HG03159 (cell line): Measurements from ENCODE around the gene CTXND2.
A peak's percentile ranks its signal among the peaks of the same experiment; 100 is the strongest.
"Not testable (repeated sequence)": the region's sequence is repeated elsewhere in the genome, so short reads cannot be mapped to it uniquely, and the experiment has no call there.

Experiments used
- ATAC-seq: cut with Tn5 transposase; IDR thresholded peaks from one replicate; pipeline ENCODE4 v1.9.1; 2021; ENCODE audit warnings: mild to moderate bottlenecking, moderate library complexity; ENCODE audit not compliant: unreplicated experiment

CTXND2 gene

GRCh38 chr1:150887018-150887417 lies at the start of gene CTXND2:
Gene CTXND2, plus strand, starts transcription at chr1:150887136. Its CDS starts 25,179 bp downstream, at chr1:150912315.
- no peak for ATAC-seq

DNA sequence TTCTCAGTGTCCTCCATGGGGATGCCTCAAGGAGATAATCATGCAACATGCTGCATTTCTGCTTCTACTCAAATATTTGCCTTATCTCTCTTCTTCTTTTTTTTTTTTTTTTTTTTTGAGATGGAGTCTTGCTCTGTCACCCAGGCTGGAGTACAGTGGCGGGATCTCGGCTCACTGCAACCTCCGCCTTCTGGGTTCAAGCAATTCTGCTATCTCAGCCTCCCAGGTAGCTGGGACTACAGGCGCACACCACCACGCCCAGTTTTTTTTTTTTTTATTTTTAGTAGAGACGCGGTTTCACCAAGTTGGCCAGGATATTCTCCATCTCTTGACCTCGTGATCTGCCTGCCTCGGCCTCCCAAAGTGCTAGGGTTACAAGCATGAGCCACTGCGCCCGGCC lies 46.1 kb upstream of the CTXND2 start:
- not testable (repeated sequence) for ATAC-seq

GRCh38 chr1:150841626-150842025 lies 45.3 kb upstream of the CTXND2 start:
- no peak for ATAC-seq

DNA sequence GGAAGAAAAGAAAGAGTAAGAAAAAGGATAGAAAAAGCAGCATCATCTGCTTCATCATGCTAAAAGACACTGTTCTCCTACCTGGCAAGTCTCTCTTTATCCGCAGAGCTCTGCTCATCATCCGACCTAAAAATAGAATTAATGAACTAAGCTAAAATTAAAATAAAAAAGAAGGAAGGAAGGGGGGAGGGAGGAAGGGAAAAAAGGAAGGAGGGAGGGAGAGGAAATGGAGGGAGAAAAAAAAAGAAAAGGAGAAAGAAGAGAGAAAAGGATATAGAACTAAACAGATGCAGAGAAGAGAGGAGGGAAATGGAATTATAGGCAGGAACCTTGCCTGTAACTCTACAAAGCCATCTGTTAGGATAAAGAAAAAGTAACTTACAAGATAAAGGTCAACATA lies 44.6 kb upstream of the CTXND2 start:
- no peak for ATAC-seq

- ATAC-seq = no peak
These were observed 44.0 kb upstream of the CTXND2 start for GRCh38 chr1:150842964-150843363.

GRCh38 chr1:150843474-150843873 lies 43.5 kb upstream of the CTXND2 start:
- no peak for ATAC-seq

DNA sequence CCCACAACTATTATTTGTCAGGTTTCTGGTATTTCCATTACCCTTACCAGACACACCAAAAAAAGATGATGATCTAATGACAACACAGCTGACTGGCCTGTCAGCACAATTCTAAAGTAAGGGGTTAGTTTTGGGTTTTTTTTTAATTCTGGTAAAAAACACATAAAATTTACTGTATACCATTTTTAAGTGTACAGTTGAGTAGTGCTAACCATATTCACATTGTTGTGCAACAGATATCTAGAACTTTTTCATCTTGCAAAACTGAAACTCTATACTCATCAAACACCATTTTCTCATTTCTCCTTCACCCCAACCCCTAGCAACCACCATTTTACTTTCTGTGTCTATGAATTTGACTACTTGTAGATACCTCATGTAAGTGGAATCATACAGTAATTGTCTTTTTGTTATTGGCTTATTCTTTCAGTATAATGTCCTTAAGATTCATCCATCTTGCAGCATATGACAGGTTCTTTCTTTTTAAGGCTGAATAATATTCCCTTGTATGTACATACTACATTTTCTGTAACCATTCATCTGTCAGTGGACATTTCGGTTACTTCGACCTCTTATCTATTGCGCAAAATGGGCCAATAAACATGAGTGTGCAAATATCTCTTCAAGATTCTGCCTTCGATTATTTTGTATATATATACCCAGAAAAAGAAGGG lies 40.3 kb upstream of the CTXND2 start:
- ATAC-seq = no peak

DNA sequence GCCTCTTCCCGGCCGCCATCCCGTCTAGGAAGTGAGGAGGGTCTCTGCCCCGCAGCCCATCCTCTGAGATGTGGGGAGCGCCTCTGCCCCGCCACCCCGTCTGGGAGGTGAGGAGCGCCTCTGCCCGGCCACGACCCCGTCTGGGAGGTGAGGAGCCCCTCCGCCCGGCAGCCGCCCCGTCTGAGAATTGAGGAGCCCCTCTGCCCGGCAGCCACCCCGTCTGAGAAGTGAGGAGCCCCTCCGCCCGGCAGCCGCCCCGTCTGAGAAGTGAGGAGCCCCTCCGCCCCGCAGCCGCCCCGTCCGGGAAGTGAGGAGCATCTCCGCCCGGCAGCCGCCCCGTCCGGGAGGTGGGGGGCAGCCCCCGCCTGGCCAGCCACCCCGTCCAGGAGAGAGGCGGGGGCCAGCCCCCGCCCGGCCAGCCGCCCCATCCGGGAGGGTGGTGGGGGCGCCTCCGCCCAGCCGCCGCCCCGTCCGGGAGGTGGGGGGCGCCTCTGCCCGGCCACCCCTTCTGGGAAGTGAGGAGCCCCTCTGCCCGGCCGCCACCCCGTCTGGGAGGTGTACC lies 36.1 kb upstream of the CTXND2 start:
- not testable (repeated sequence) for ATAC-seq

- ATAC-seq = not testable (repeated sequence)
These were observed 34.2 kb upstream of the CTXND2 start for GRCh38 chr1:150852734-150853133.

GRCh38 chr1:150863724-150864123 lies 23.2 kb upstream of the CTXND2 start:
- no peak for ATAC-seq

GRCh38 chr1:150864200-150864599 lies 22.7 kb upstream of the CTXND2 start:
- ATAC-seq = not testable (repeated sequence)

DNA sequence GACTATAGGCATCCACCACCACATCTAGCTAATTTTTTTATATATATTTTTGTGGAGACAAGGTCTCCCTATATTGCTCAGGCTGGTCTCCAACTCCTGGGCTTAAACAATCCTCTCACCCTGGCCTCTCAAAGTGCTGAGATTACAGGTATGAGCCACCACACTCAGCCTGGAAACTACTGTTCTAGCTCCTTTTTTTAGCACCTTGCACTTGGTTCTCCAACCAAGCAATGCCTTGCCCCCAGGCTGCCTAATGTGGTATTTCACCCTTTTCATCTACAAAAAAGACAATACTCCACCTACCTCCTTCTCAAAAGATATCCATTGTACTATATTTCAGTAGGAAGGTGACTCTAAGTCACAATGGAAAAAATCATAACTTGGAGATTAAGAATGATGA lies 17.3 kb upstream of the CTXND2 start:
- no peak for ATAC-seq

GRCh38 chr1:150872572-150872971 lies 14.4 kb upstream of the CTXND2 start:
- ATAC-seq = no peak

- ATAC-seq = no peak
These were observed 13.4 kb upstream of the CTXND2 start for GRCh38 chr1:150873521-150873920.

DNA sequence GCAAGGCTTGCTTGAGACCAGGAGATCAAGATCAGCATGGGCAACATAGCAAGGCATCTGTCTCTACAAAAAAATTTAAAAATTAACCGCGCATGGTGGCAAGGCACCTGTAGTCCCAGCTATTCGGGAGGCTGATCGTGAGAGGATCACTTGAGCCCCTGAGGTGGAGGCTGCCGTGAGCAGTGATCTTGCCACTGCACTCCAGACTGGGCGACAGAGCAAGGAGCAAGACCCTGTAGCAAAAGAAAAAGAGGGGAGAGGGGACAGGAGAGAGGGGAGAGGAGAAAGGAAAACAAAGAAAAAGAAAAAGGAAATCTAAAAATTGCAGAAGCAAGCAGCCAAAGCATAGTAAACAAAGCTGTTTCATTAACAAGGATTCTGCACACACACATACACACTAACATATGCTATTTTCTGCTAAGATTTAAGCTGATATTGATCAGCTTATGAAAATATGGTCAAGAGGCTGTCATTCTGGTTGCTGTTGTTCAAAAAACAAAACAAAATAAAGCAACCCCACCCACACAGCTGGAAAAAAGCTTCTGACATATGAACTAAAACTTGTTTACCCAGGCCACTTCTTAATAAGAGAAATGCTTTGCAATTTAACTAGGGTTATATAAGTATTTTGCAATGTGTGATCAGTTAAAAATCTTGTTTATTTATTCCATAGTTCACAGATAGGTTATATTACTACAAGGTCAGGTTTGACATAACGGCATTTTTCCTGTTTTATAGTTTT lies 12.3 kb upstream of the CTXND2 start:
- no peak for ATAC-seq

GRCh38 chr1:150875197-150876118 lies 11.5 kb upstream of the CTXND2 start:
- no peak for ATAC-seq

DNA sequence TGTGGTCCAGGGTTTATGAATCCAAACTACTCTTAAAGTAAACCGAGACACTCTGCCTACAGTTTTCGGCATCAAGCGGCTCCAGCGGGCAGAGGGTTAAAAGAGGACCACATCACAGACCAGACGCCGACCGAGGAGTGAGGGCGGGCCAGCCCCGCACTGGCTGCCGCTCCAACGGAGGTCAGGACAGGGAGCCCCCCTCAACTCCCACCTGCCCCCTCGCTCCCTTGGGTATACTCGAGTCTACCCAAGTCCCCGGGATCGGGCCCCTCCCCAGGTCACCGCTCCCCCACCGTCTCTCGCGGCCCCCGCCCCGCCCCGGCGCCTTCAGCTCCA lies 10.8 kb upstream of the CTXND2 start:
- peak; percentile 30 for ATAC-seq

- ATAC-seq = not testable (repeated sequence)
These were observed 8.0 kb upstream of the CTXND2 start for GRCh38 chr1:150878931-150879330.

DNA sequence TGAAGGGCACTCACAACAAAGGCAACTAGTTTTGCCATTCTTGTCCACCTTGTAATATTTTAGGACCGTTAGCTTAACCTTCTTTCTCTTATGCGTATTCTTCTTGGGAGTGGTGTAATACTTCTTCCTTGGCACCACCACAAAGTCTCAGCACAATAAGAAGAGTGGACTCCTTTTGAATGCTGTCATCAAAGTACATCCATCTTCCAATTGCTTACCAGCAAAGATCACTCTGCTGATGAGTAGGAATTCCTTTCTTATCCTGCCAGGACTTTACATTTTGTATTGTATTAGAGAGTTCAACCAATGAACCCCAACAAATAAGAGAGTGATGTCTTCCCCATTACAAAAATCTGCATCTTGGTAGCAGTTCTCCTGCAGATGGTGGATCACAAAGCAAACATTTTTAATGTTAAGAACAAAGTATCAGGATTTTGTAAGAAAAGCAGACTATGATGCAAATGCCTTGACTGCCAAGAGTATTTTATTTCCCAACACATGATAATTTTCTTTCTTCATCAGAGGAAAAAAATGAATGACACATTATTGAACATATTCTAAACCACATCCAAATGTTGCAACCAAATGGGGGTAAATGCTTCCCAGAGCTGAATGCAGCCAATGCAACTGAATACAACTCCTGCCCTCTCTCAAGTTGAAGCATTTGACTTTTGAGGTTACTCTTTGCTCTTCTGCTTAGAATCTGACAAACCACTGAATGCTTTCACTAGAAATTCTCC lies 5.4 kb upstream of the CTXND2 start:
- no peak for ATAC-seq

GRCh38 chr1:150883121-150883520 lies 3.8 kb upstream of the CTXND2 start:
- not testable (repeated sequence) for ATAC-seq
